HG03469 (cell line): ENCODE measurements around the gene RGMB.

ENCODE experiments used
- ATAC-seq: cut with Tn5 transposase; IDR thresholded peaks from one replicate; pipeline ENCODE4 v1.9.1; 2021; ENCODE audit warnings: mild to moderate bottlenecking, moderate library complexity, moderate number of reproducible peaks; ENCODE audit not compliant: unreplicated experiment

Gene RGMB

GRCh38 chr5:98816582-98817222 lies 43.2 kb downstream of the RGMB start:
- no peak for ATAC-seq

- no peak for ATAC-seq
Observed at GRCh38 chr5:98825582-98826375, 52.3 kb downstream of the RGMB start.

GRCh38 chr5:98827161-98827560 lies 53.7 kb downstream of the RGMB start:
- no peak for ATAC-seq

GRCh38 chr5:98827588-98828284 lies 54.3 kb downstream of the RGMB start:
- ATAC-seq, result no peak

- no peak for ATAC-seq
Observed at GRCh38 chr5:98836175-98836574, 62.7 kb downstream of the RGMB start.

- ATAC-seq, result no peak
Observed at GRCh38 chr5:98839469-98840383, 66.3 kb downstream of the RGMB start.

GRCh38 chr5:98840946-98841345 lies 67.5 kb downstream of the RGMB start:
- ATAC-seq, result no peak

- no peak for ATAC-seq
Observed at GRCh38 chr5:98843481-98843880, 70.0 kb downstream of the RGMB start.

GRCh38 chr5:98844865-98845264 lies 71.4 kb downstream of the RGMB start:
- ATAC-seq, result no peak

- ATAC-seq, result no peak
Observed at GRCh38 chr5:98845878-98846277, 72.4 kb downstream of the RGMB start.
